OCI-LY7 (cell line): ENCODE measurements around the gene TMEM9B. TPM values are rescaled to one million over a fixed set of nuclear protein-coding genes. Genes with fewer than 3 reads are reported as not detected.

Experiments used
- BruUV-seq: library from RNA; stranded (reverse); fragments of 400-500 nt; replicated peaks from 2 replicates; lab custom pipeline; 2021; lab: Mats Ljungman, UMichigan
- CTCF ChIA-PET: fragments of 300-600 bp; sonication (Branson Sonifier 250); formaldehyde crosslinking; loops from one replicate; lab custom pipeline; 2022; ENCODE audit warnings: antibody characterized with exemption; ENCODE audit not compliant: unreplicated experiment; lab: Charles Lee
- POLR2A ChIA-PET: fragments of 300-600 bp; sonication (Branson Sonifier 250); formaldehyde crosslinking; loops from one replicate; lab custom pipeline; 2022; ENCODE audit warnings: antibody characterized with exemption; lab: Charles Lee
- DNase-seq: peaks from one replicate; pipeline ENCODE4 v3.0.0-alpha.2; 2015; ENCODE audit warnings: low spot score
- H2AFZ ChIP-seq: fragments of 200-600 bp; sonication (generic), shearing (Covaris generic); 2 replicates; pipeline ENCODE4 v1.6.1; 2014; ENCODE audit warnings: mild to moderate bottlenecking, antibody characterized with exemption, low read length, moderate library complexity
- H3K27ac ChIP-seq: fragments of 200-600 bp; sonication (generic); 2 replicates; pipeline ENCODE4 v1.5.1; 2014; ENCODE audit warnings: mixed run types, low read depth, mild to moderate bottlenecking, moderate library complexity, low read length, inconsistent platforms; ENCODE audit not compliant: poor library complexity, severe bottlenecking
- H3K36me3 ChIP-seq: fragments of 200-600 bp; sonication (generic); 2 replicates; pipeline ENCODE4 v1.6.1; 2014; ENCODE audit warnings: mild to moderate bottlenecking, antibody characterized with exemption, low read length, moderate library complexity, mixed read lengths; ENCODE audit not compliant: insufficient read depth
- H3K4me1 ChIP-seq: fragments of 200-600 bp; sonication (generic); 2 replicates; pipeline ENCODE4 v1.5.1; 2014; ENCODE audit warnings: mild to moderate bottlenecking, low read length; ENCODE audit not compliant: insufficient read depth, poor library complexity, severe bottlenecking
- H3K4me2 ChIP-seq: fragments of 200-600 bp; sonication (generic); 2 replicates; pipeline ENCODE4 v1.6.1; 2014; ENCODE audit warnings: mild to moderate bottlenecking, low read length
- H3K4me3 ChIP-seq: fragments of 200-600 bp; sonication (generic); 2 replicates; pipeline ENCODE4 v1.5.1; 2014; ENCODE audit warnings: mild to moderate bottlenecking, low read depth, low read length; ENCODE audit not compliant: poor library complexity, severe bottlenecking
- H3K79me2 ChIP-seq: fragments of 200-600 bp; sonication (generic); 2 replicates; pipeline ENCODE4 v1.6.1; 2016; ENCODE audit warnings: low read depth, mild to moderate bottlenecking, low read length, moderate library complexity, mixed read lengths; ENCODE audit not compliant: insufficient read depth
- H3K9me2 ChIP-seq: fragments of 200-600 bp; sonication (generic); 2 replicates; pipeline ENCODE4 v1.6.1; 2016; ENCODE audit warnings: mild to moderate bottlenecking, low read length, mixed read lengths; ENCODE audit not compliant: insufficient read depth
- H3K9me3 ChIP-seq: fragments of 200-600 bp; sonication (generic); 2 replicates; pipeline ENCODE4 v1.6.1; 2014; ENCODE audit warnings: mild to moderate bottlenecking, mixed run types, low read length, mixed read lengths
- H4K20me1 ChIP-seq: fragments of 200-600 bp; sonication (generic); 2 replicates; pipeline ENCODE4 v1.6.1; 2014; ENCODE audit warnings: mild to moderate bottlenecking, antibody characterized with exemption, low read length, moderate library complexity, mixed read lengths; ENCODE audit not compliant: insufficient read depth
- CTCF ChIP-seq: fragments of 200-600 bp; sonication (generic); conservative IDR thresholded peaks from 2 replicates; pipeline ENCODE4 v1.5.1; 2014; ENCODE audit warnings: mild to moderate bottlenecking, antibody characterized with exemption, low read length, moderate library complexity, mixed read lengths
- EZH2phosphoT487 ChIP-seq: fragments of 200-600 bp; sonication (generic); IDR thresholded peaks from 2 replicates; pipeline ENCODE4 v1.6.1; 2018; ENCODE audit warnings: low read depth, borderline replicate concordance, mild to moderate bottlenecking, mixed run types, antibody characterized with exemption, low read length, moderate library complexity, mixed read lengths
- intact Hi-C: fragments of 100-400 bp; cut with micrococcal nuclease; formaldehyde crosslinking; loops from one replicate; pipeline ENCODE4 v1.10.0; 2022; ENCODE audit not compliant: unreplicated experiment
- total RNA-seq, 2 experiments: library from RNA; depleted of rRNA in 1 of 2; stranded (reverse); fragments of >200 nt in 1 of 2; shearing (Covaris generic) in 1 of 2; gene quantifications; 2 replicates each; pipeline ENCODE4 v1.2.3, GENCODE V29; 2014 to 2022

TMEM9B gene
- total RNA-seq, 2 experiments from 2014 or later, result 13.0 to 13.4 TPM

GRCh38 chr11:8941341-8942103 is 22.7 kb downstream of the TMEM9B start:
- POLR2A ChIA-PET, result interaction anchor here (0.7 to 1.1 kb wide), 2 partner anchors 18 to 609 kb away, joined by 3 to 4 read pairs; no protein-coding TSS in a partner anchor
- CTCF ChIA-PET, result no interaction called here
- intact Hi-C loops, result no loop called here

GRCh38 chr11:8937659-8938058 is 26.6 kb downstream of the TMEM9B start:
- intact Hi-C loops, result no loop called here
- Histone ChIP-seq H3K27ac (no peak overlapping the region), H2AFZ (no peak overlapping the region), H3K4me3 (no peak overlapping the region), H3K36me3 (no peaks in the 10 kb centered on the region), H3K79me2 (no peaks in the 10 kb centered on the region), H3K9me3 (no peaks in the 10 kb centered on the region), H3K4me1 (no peaks in the 10 kb centered on the region), H4K20me1 (no peaks in the 10 kb centered on the region; the same call in 1 of the 2 replicates), H3K9me2 (no peaks in the 10 kb centered on the region), H3K4me2 (no peak overlapping the region)
- CTCF ChIA-PET, result interaction anchor here (0.8 kb wide), 1 partner anchor 22 kb away, joined by 4 read pairs; no protein-coding TSS in a partner anchor
- TF ChIP-seq CTCF, result no peak
- TF ChIP-seq EZH2phosphoT487, result no peak
- BruUV-seq, result no TSS peak
- POLR2A ChIA-PET, result interaction anchor here (0.5 to 1.0 kb wide), 2 partner anchors 12 to 25 kb away, joined by 3 to 5 read pairs; no protein-coding TSS in a partner anchor
- DNase-seq, result no peak

More at GRCh38 chr11:8941341-8942103, 22.7 kb downstream of the TMEM9B start:
- no TSS peak for BruUV-seq
- TF ChIP-seq EZH2phosphoT487 (no peak), CTCF (no peak)
- Histone ChIP-seq H3K79me2 (no peaks in the 10 kb centered on the region), H3K36me3 (no peaks in the 10 kb centered on the region), H3K4me3 (no peak overlapping the region), H2AFZ (no peak overlapping the region), H3K27ac (no peak overlapping the region), H3K4me1 (no peaks in the 10 kb centered on the region), H3K4me2 (no peak overlapping the region), H3K9me3 (no peaks in the 10 kb centered on the region), H4K20me1 (no peaks in the 10 kb centered on the region; the same call in 1 of the 2 replicates), H3K9me2 (no peaks in the 10 kb centered on the region)
- DNase-seq, result no peak
